K562 (cell line): ENCODE data around the gene RNF26. TPM values are rescaled to one million over a fixed set of nuclear protein-coding genes. Genes with fewer than 3 reads are reported as not detected.

Source experiments
- ATAC-seq: fragments of 200-7000 bp; cut with Tn5 transposase; 3 replicates; pipeline ENCODE4 v1.9.1; 2020; ENCODE audit warnings: moderate library complexity
- BruUV-seq: library from RNA; stranded (reverse); fragments of 400-500 nt; replicated peaks from 2 replicates; lab custom pipeline; 2021; lab: Mats Ljungman, UMichigan
- CTCF ChIA-PET: fragments of 300-600 bp; formaldehyde crosslinking; extraction: SDS; loops from one replicate; lab custom pipeline; 2021; ENCODE audit warnings: low intra/inter-chr PET ratio; lab: Yijun Ruan, JAX
- POLR2A ChIA-PET: fragments of 300-600, 350-650 bp; sonication (Branson Sonifier 250); formaldehyde crosslinking; extraction: SDS; loops from one replicate; lab custom pipeline; 2021; ENCODE audit warnings: antibody characterized with exemption, inconsistent platforms; lab: Yijun Ruan, JAX
- DNase-seq, 4 experiments: peaks; one replicate each; pipeline versions ENCODE4 v3.0.0 to v3.0.0-alpha.2; 2011 to 2018; ENCODE audit warnings: low spot score in 3 of 4, mixed read lengths in 3 of 4; ENCODE audit errors: extremely low read depth in 1 of 4
- FAIRE-seq: peaks from 2 replicates; lab custom pipeline; 2011; peaks lifted over from hg19 to GRCh38; lab: Jason Lieb, UNC
- H2AFZ ChIP-seq: 2 replicates; pipeline ENCODE4 v1.6.0; 2011; ENCODE audit warnings: low read depth, low read length, control low read depth, inconsistent platforms
- H3K27ac ChIP-seq: fragments of 200-600 bp; 3 replicates; pipeline ENCODE4 v1.8.0; 2011; ENCODE audit warnings: low read depth, mild to moderate bottlenecking, control low read depth, inconsistent platforms, low read length, moderate library complexity, mixed read lengths; ENCODE audit errors: extremely low read depth
- H3K27me3 ChIP-seq, 2 experiments: fragments of 300-600 bp in 1 of 2; 2 replicates in 1 of 2; 3 replicates in 1 of 2; pipeline versions ENCODE4 v1.6.0 to v1.8.0; 2011; ENCODE audit warnings: inconsistent platforms in 2 of 2, low read length in 2 of 2, mild to moderate bottlenecking in 1 of 2, mixed read lengths in 1 of 2, moderate library complexity in 1 of 2; ENCODE audit not compliant: control insufficient read depth in 2 of 2, insufficient read depth in 2 of 2
- H3K36me3 ChIP-seq: fragments of 300-600 bp; 3 replicates; pipeline ENCODE4 v1.8.0; 2011; ENCODE audit warnings: mild to moderate bottlenecking, low read length, inconsistent platforms; ENCODE audit not compliant: control insufficient read depth, insufficient read depth
- H3K4me1 ChIP-seq, 2 experiments: fragments of 200-600 bp in 1 of 2; replicated peaks in 1 of 2; 2 replicates in 1 of 2; 3 replicates in 1 of 2; pipeline versions ENCODE4 v1.5.1 to v1.8.0; 2011; ENCODE audit warnings: inconsistent platforms in 2 of 2, low read length in 2 of 2, mild to moderate bottlenecking in 1 of 2, mixed read lengths in 1 of 2, moderate library complexity in 1 of 2; ENCODE audit not compliant: control insufficient read depth in 2 of 2, insufficient read depth in 2 of 2
- H3K4me2 ChIP-seq: 2 replicates; pipeline ENCODE4 v1.6.1; 2011; ENCODE audit warnings: low read length, control low read depth, inconsistent platforms, mixed read lengths; ENCODE audit not compliant: insufficient read depth
- H3K4me3 ChIP-seq: fragments of 200-600 bp; sonication (generic), shearing (Covaris generic); 2 replicates; pipeline ENCODE4 v1.5.1; 2016; ENCODE audit warnings: control low read depth, inconsistent platforms
- H3K79me2 ChIP-seq: fragments of 200-600 bp; 3 replicates; pipeline ENCODE4 v1.8.0; 2011; ENCODE audit warnings: low read length, inconsistent platforms; ENCODE audit not compliant: control insufficient read depth, insufficient read depth
- H3K9ac ChIP-seq, 2 experiments: 2 replicates each; pipeline versions ENCODE4 v1.6.0 to v1.6.1; 2011; ENCODE audit warnings: low read depth in 2 of 2, low read length in 2 of 2, control low read depth in 1 of 2, inconsistent platforms in 1 of 2, mild to moderate bottlenecking in 1 of 2, mixed read lengths in 1 of 2; ENCODE audit not compliant: insufficient read depth in 1 of 2
- H3K9me1 ChIP-seq: one replicate; pipeline ENCODE4 v1.6.0; 2011; ENCODE audit warnings: inconsistent platforms, mild to moderate bottlenecking, low read length, moderate library complexity; ENCODE audit not compliant: control insufficient read depth, insufficient read depth
- H3K9me3 ChIP-seq: replicated peaks from 2 replicates; pipeline ENCODE4 v1.5.1; 2011; ENCODE audit warnings: low read depth, low read length, inconsistent platforms; ENCODE audit not compliant: control insufficient read depth, insufficient read depth
- H4K20me1 ChIP-seq: replicated peaks from 2 replicates; pipeline ENCODE4 v1.6.1; 2011; ENCODE audit warnings: low read length, inconsistent platforms, mixed read lengths; ENCODE audit not compliant: control insufficient read depth, insufficient read depth
- CREB3L1 ChIP-seq: fragments of 450-650 bp; IDR thresholded peaks from 2 replicates; pipeline ENCODE4 v1.6.1; 2014; ENCODE audit warnings: low read depth, mild to moderate bottlenecking, moderate library complexity, borderline replicate concordance
- GABPB2 ChIP-seq: fragments of 250-450 bp; sonication (Bioruptor Pico); conservative IDR thresholded peaks from 2 replicates; pipeline ENCODE4 v1.5.1; 2021; ENCODE audit warnings: mild to moderate bottlenecking
- LCOR ChIP-seq: sonication (generic); formaldehyde crosslinking; IDR thresholded peaks from 2 replicates; pipeline ENCODE4 v1.8.0; 2022; ENCODE audit warnings: mild to moderate bottlenecking, missing genetic modification reagents
- MED1 ChIP-seq: sonication (generic); formaldehyde crosslinking; IDR thresholded peaks from 2 replicates; pipeline ENCODE4 v1.8.1; 2023; ENCODE audit warnings: missing genetic modification reagents, borderline replicate concordance
- WGBS: fragments of 100-300 bp; shearing (Covaris generic); methylation state at CpG from one replicate; pipeline ENCODE4 v1.1.6; 2016; ENCODE audit warnings: low coverage, mixed read lengths; ENCODE audit not compliant: insufficient coverage; ENCODE audit errors: missing lambda C conversion rate; 5-methylcytosine and 5-hydroxymethylcytosine counted together
- in situ Hi-C: fragments of 300-500 bp; cut with MboI; formaldehyde crosslinking; loops from 4 replicates; pipeline ENCODE4 v1.15.0; 2018; ENCODE audit warnings: inconsistent platforms, mixed read lengths
- intact Hi-C: fragments of 100-400 bp; cut with micrococcal nuclease; formaldehyde crosslinking; loops from 2 replicates; pipeline ENCODE4 v1.14.2; 2022
- polyA plus RNA-seq, 8 experiments: library from polyadenylated mRNA; depleted of rRNA in 4 of 8; stranded (reverse) in 5 of 8; unstranded in 3 of 8; fragments of >200 nt; fragmentation: Nextera tagmentation in 2 of 8; fragmentation: Illumina TruSeq in 1 of 8; extraction: Ambion mirVana in 2 of 8; extraction: Trizol in 1 of 8; gene quantifications; 2 replicates each; pipeline versions ENCODE4 v1.2.1 to v1.2.3, GENCODE V29; 2011 to 2014; ENCODE audit warnings: inconsistent platforms in 1 of 8, missing spikeins in 1 of 8
- total RNA-seq, 7 experiments: library from RNA; depleted of rRNA in 6 of 7; stranded (reverse); fragments of >200 nt in 6 of 7; fragmentation: Illumina TruSeq in 2 of 7; extraction: Trizol in 2 of 7; gene quantifications; 2 replicates each; pipeline versions ENCODE4 v1.2.1 to v1.2.3, GENCODE V29; 2011 to 2021; ENCODE audit warnings: low replicate concordance in 1 of 7

RNF26 gene
- total and polyA plus RNA-seq, 9 of the 15 experiments (the other 6 are each of a cell fraction or from before 2014, with no cell fraction given) = 5.3 to 53.6 (median 12.7) TPM

GRCh38 chr11:119371067-119371601, 36.8 kb downstream of the RNF26 start:
- intact Hi-C loops (loop anchor here (5.0 kb wide), 1 partner anchor 34 kb away; no protein-coding TSS in a partner anchor), in situ Hi-C loops (no loop called here)
- H3K36me3 ChIP-seq = peaks cover 20% of the 10 kb centered on the region; the same call in 1 of the 3 replicates
- no peaks in the 10 kb centered on the region for H3K27me3 ChIP-seq
- no TSS peak for BruUV-seq
- peaks cover 58 to 68% of the 10 kb centered on the region in 2 experiments for H3K4me1 ChIP-seq
- peak overlapping the region in 1 of 2 experiments; percentile 79; a peak in 1 of 4 replicates for H3K9ac ChIP-seq
- no peak for FAIRE-seq
- H3K4me2 ChIP-seq = no peak overlapping the region
- CTCF ChIA-PET = interaction anchor here (5.9 kb wide), 1 partner anchor 15 kb away, joined by 41 read pairs; no protein-coding TSS in a partner anchor
- H4K20me1 ChIP-seq = peaks cover 5% of the 10 kb centered on the region; the same call in 1 of the 2 replicates
- no peak overlapping the region for H3K27ac ChIP-seq
- H2AFZ ChIP-seq = no peak overlapping the region
- no peak for DNase-seq
- 67% methylated on average over 8 of the region's 8 CpGs for WGBS
- no peaks in the 10 kb centered on the region for H3K9me3 ChIP-seq
- no peak for ATAC-seq
- POLR2A ChIA-PET = interaction anchor here (0.5 to 1.0 kb wide), 4 partner anchors 9 to 38 kb away, joined by 3 read pairs; no protein-coding TSS in a partner anchor
- H3K9me1 ChIP-seq = no peaks in the 10 kb centered on the region
- no peak overlapping the region for H3K4me3 ChIP-seq
- H3K79me2 ChIP-seq = peaks cover 3% of the 10 kb centered on the region; the same call in 1 of the 3 replicates
- TF ChIP-seq CREB3L1 (no peak), LCOR (CRISPR knock-in tag) (no peak), MED1 (CRISPR knock-in tag) (no peak), GABPB2 (no peak)
- TF ChIP-seq, all 486 proteins: peak for 0
